RWPE1 (cell line): ENCODE results near the gene TDP2.

Experiments
- CTCF ChIA-PET: fragments of 350-600 bp; sonication (Branson Sonifier 250); formaldehyde crosslinking; extraction: SDS; loops from one replicate; lab custom pipeline; 2021; lab: Yijun Ruan, JAX
- POLR2A ChIA-PET: fragments of 400-600 bp; formaldehyde crosslinking; extraction: SDS; loops from one replicate; lab custom pipeline; 2020; ENCODE audit warnings: antibody characterized with exemption; ENCODE audit not compliant: low non-redundant PET; lab: Yijun Ruan, JAX
- DNase-seq: peaks from one replicate; pipeline ENCODE4 v3.0.0; 2012; ENCODE audit warnings: low spot score
- H3K27ac ChIP-seq: fragments of 450-650 bp; 2 replicates; pipeline ENCODE4 v1.5.1; 2017
- TF ChIP-seq, protein P1 (sequence below): fragments of 450-650 bp; conservative IDR thresholded peaks from 2 replicates; pipeline ENCODE4 v1.5.1; 2017; ENCODE audit warnings: low read depth, mild to moderate bottlenecking

TDP2 gene

DNA sequence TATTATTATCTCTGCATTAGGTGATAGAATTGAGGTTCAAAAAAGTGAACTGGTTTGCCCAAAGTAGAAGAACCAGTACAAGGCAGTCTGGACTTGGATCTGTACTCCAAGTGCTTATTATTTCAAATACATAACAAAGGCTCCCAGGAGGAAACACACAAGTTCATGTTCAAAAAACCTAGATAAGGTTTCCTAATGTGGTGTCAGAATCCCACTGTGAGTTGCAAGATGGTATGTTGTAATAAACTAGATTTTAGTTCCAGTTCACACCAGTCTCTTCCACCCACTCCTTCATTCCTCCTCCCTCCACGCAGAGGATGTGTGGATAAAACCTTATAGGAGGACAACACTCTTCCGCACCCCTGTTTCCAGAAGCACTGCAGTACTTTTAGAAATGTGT is 63.5 kb downstream of the TDP2 start:
- ChIA-PET POLR2A (no interaction called here), CTCF (no interaction called here)
- TF ChIP-seq, protein P1, sequence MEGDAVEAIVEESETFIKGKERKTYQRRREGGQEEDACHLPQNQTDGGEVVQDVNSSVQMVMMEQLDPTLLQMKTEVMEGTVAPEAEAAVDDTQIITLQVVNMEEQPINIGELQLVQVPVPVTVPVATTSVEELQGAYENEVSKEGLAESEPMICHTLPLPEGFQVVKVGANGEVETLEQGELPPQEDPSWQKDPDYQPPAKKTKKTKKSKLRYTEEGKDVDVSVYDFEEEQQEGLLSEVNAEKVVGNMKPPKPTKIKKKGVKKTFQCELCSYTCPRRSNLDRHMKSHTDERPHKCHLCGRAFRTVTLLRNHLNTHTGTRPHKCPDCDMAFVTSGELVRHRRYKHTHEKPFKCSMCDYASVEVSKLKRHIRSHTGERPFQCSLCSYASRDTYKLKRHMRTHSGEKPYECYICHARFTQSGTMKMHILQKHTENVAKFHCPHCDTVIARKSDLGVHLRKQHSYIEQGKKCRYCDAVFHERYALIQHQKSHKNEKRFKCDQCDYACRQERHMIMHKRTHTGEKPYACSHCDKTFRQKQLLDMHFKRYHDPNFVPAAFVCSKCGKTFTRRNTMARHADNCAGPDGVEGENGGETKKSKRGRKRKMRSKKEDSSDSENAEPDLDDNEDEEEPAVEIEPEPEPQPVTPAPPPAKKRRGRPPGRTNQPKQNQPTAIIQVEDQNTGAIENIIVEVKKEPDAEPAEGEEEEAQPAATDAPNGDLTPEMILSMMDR, result no peak
- DNase-seq, result no peak
- no peak overlapping the region for H3K27ac ChIP-seq

DNA sequence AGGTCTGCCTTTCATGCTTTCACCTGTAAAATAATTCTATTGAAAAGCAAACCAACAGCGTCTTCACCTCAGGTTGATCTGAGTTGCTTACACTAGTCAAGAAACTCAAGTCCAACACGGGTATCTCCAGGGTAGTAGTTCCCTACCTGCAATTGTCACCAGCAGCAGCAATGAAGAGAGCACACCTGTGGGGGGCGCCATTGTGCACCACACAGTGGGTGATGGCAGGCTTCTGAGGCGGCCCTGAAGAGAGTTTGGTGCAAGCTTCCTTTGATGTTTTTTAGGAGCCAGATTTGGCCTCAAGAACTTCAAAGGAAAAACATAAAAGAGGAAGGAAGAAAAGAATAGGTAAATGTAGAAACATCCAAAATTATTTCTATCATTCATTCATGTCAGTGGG is 65.8 kb downstream of the TDP2 start:
- ChIA-PET CTCF (interaction anchor here (0.5 to 1.9 kb wide), 2 partner anchors 17 to 426 kb away, joined by 3 to 4 read pairs; no protein-coding TSS in a partner anchor), POLR2A (no interaction called here)
- TF ChIP-seq, protein P1, result no peak
- no peak overlapping the region for H3K27ac ChIP-seq
- DNase-seq, result no peak
